ENCODE results near the gene MTMR1. TPM values are rescaled to one million over a fixed set of nuclear protein-coding genes. Genes with fewer than 3 reads are reported as not detected.

The MTMR1 gene
- total RNA-seq, 1 experiment from 2014 or later = 36.1 TPM

DNA sequence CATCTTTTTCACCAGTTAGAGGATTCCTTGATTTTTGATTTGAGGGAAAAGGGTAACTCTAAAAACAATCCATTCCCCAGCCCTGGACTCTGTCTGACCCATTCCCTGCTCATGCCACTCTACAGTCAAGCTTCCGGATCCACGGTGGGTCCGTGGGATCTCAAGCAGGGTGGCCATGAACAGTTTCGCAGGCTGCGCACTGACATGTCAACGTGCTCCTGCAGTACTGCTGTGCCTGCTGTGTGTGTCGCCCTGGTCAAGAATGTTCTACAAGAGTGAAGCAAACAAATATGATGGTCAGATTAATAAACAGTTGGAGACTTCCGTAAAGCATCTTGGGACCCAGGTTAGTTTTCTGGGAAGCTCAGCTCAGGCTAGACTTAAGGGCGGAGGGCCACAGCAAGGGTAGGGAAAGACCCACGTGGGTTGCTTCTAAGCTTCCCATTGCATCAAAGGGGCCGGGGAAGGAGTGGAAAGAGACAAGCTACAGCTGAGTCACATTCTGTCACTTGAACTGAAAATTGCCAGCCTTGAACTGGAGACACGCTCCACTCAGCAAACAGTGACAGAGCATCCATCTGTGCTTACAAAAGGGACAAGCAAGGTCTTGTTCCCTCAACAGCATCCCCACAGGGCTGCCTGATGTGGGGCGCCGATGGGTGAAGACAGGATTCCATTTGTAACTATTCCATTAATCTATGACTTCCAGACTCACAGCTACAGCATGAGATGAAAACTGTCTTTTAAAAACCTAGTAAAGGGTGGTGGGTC, 81.8 kb downstream of the MTMR1 start:
- no peak overlapping the region for H3K4me3 ChIP-seq (ENCODE audit: low read depth in 2 of 2, low read length in 2 of 2)
- in situ Hi-C loops (cut with HindIII; ENCODE audit: low pct_unique_long_range_greater_than_20kb, low sequenced_read_pairs) = no loop called here

GRCh38 chrX:150775569-150776350, 82.6 kb downstream of the MTMR1 start:
- DNase-seq (ENCODE audit: low read depth, low spot score) (no peak), ATAC-seq (no peak)
- H3K4me1 ChIP-seq (ENCODE audit: control insufficient read depth, insufficient read depth, low read length) = no peaks in the 10 kb centered on the region
- BruUV-seq (replicated peaks) = no TSS peak
- CTCF ChIA-PET = interaction anchor here (1.3 kb wide), 1 partner anchor 306 kb away, joined by 3 read pairs; no protein-coding TSS in a partner anchor
- no peaks in the 10 kb centered on the region for H3K36me3 ChIP-seq (ENCODE audit: control insufficient read depth, insufficient read depth, low read length)
- intact Hi-C loops (cut with micrococcal nuclease; ENCODE audit: unreplicated experiment) (loop anchor here (10.0 kb wide), 1 partner anchor 109 kb away; no protein-coding TSS in a partner anchor), in situ Hi-C loops (cut with HindIII; ENCODE audit: low pct_unique_long_range_greater_than_20kb, low sequenced_read_pairs) (no loop called here)
- no peaks in the 10 kb centered on the region for H3K27me3 ChIP-seq (ENCODE audit: control insufficient read depth, insufficient read depth, low read length)
- no peak overlapping the region for H3K27ac ChIP-seq (ENCODE audit: low read length)
- POLR2A ChIA-PET = interaction anchor here (0.6 kb wide), 1 partner anchor 214 kb away, joined by 5 read pairs; no protein-coding TSS in a partner anchor
- H3K9me3 ChIP-seq (ENCODE audit: control insufficient read depth, insufficient read depth, low read depth, low read length) = no peaks in the 10 kb centered on the region
- no peak overlapping the region for H3K4me3 ChIP-seq (ENCODE audit: low read depth in 2 of 2, low read length in 2 of 2)
- TF ChIP-seq REST (IDR thresholded peaks at IDR 0.05; ENCODE audit: insufficient read depth in 1 of 2, low read depth in 2 of 2, low read length in 1 of 2) = no peak
- TF ChIP-seq POLR2AphosphoS5 (IDR thresholded peaks at IDR 0.05; ENCODE audit: low read depth, low read length) = no peak
- TF ChIP-seq, protein P1, sequence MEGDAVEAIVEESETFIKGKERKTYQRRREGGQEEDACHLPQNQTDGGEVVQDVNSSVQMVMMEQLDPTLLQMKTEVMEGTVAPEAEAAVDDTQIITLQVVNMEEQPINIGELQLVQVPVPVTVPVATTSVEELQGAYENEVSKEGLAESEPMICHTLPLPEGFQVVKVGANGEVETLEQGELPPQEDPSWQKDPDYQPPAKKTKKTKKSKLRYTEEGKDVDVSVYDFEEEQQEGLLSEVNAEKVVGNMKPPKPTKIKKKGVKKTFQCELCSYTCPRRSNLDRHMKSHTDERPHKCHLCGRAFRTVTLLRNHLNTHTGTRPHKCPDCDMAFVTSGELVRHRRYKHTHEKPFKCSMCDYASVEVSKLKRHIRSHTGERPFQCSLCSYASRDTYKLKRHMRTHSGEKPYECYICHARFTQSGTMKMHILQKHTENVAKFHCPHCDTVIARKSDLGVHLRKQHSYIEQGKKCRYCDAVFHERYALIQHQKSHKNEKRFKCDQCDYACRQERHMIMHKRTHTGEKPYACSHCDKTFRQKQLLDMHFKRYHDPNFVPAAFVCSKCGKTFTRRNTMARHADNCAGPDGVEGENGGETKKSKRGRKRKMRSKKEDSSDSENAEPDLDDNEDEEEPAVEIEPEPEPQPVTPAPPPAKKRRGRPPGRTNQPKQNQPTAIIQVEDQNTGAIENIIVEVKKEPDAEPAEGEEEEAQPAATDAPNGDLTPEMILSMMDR (IDR thresholded peaks at IDR 0.05) = no peak
- TF ChIP-seq TCF7L2 (IDR thresholded peaks at IDR 0.05; ENCODE audit: low read depth, low read length) = no peak

More for the DNA sequence above, 81.8 kb downstream of the MTMR1 start:
- CTCF ChIA-PET = interaction anchor here (1.3 kb wide), 1 partner anchor 307 kb away, joined by 3 read pairs; no protein-coding TSS in a partner anchor
- no peak for TF ChIP-seq TCF7L2 (IDR thresholded peaks at IDR 0.05; ENCODE audit: low read depth, low read length)
- no peak for TF ChIP-seq SIN3A (IDR thresholded peaks at IDR 0.05; ENCODE audit: borderline replicate concordance, insufficient read depth, low read depth, low read length)
- TF ChIP-seq POLR2AphosphoS5 (IDR thresholded peaks at IDR 0.05; ENCODE audit: low read depth, low read length) = no peak
- TF ChIP-seq, protein P1 (IDR thresholded peaks at IDR 0.05) = no peak
- no peak for TF ChIP-seq REST (IDR thresholded peaks at IDR 0.05; ENCODE audit: insufficient read depth in 1 of 2, low read depth in 2 of 2, low read length in 1 of 2)
- BruUV-seq (replicated peaks) = no TSS peak
- Histone ChIP-seq H3K27me3 (ENCODE audit: control insufficient read depth, insufficient read depth, low read length) (no peaks in the 10 kb centered on the region), H3K4me1 (ENCODE audit: control insufficient read depth, insufficient read depth, low read length) (no peaks in the 10 kb centered on the region), H3K36me3 (ENCODE audit: control insufficient read depth, insufficient read depth, low read length) (no peaks in the 10 kb centered on the region), H3K9me3 (ENCODE audit: control insufficient read depth, insufficient read depth, low read depth, low read length) (no peaks in the 10 kb centered on the region), H3K27ac (ENCODE audit: low read length) (no peak overlapping the region)
- intact Hi-C loops (cut with micrococcal nuclease; ENCODE audit: unreplicated experiment) = loop anchor here (5.0 to 10.0 kb wide), 2 partner anchors 110 to 207 kb away; partner anchors contain the start of gene HMGB3
- POLR2A ChIA-PET = no interaction called here
- no peak for ATAC-seq
- no peak for DNase-seq (ENCODE audit: low read depth, low spot score)
